MM.1S (cell line): ENCODE measurements around the gene SPACA9.

Source experiments
- DNase-seq: peaks from one replicate; pipeline ENCODE4 v3.0.0-alpha.2; 2015
- H2AFZ ChIP-seq: fragments of 300-600 bp; sonication (generic); 2 replicates; pipeline ENCODE4 v1.6.0; 2016; ENCODE audit warnings: antibody characterized with exemption, low read length
- H3F3A ChIP-seq: fragments of 300-600 bp; sonication (generic); 2 replicates; pipeline ENCODE4 v1.6.1; 2016; ENCODE audit warnings: mild to moderate bottlenecking, antibody characterized with exemption, low read length, moderate library complexity, mixed read lengths; ENCODE audit not compliant: insufficient read depth
- H3K27ac ChIP-seq: fragments of 300-600 bp; sonication (generic); 2 replicates; pipeline ENCODE4 v1.5.1; 2016; ENCODE audit warnings: mild to moderate bottlenecking, low read length
- H3K27me3 ChIP-seq: fragments of 300-600 bp; sonication (generic); replicated peaks from 2 replicates; pipeline ENCODE4 v1.6.0; 2016; ENCODE audit warnings: low read length; ENCODE audit not compliant: insufficient read depth
- H3K36me3 ChIP-seq: fragments of 300-600 bp; sonication (generic); replicated peaks from 2 replicates; pipeline ENCODE4 v1.6.1; 2016; ENCODE audit warnings: mild to moderate bottlenecking, low read length, mixed read lengths; ENCODE audit not compliant: insufficient read depth
- H3K4me1 ChIP-seq: fragments of 300-600 bp; sonication (generic); 2 replicates; pipeline ENCODE4 v1.6.1; 2016; ENCODE audit warnings: low read length, mixed read lengths
- H3K4me2 ChIP-seq: fragments of 300-600 bp; sonication (generic); 2 replicates; pipeline ENCODE4 v1.6.0; 2016; ENCODE audit warnings: low read depth, low read length
- H3K4me3 ChIP-seq: fragments of 300-600 bp; sonication (generic); 2 replicates; pipeline ENCODE4 v1.5.1; 2016; ENCODE audit warnings: low read length, mixed read lengths
- H3K79me2 ChIP-seq: fragments of 300-600 bp; sonication (generic); 2 replicates; pipeline ENCODE4 v1.6.1; 2016; ENCODE audit warnings: mixed run types, low read length, mixed read lengths
- H3K9ac ChIP-seq: fragments of 300-600 bp; sonication (generic); 2 replicates; pipeline ENCODE4 v1.6.1; 2016; ENCODE audit warnings: low read length, mixed read lengths
- H3K9me2 ChIP-seq: fragments of 300-600 bp; sonication (generic); replicated peaks from 2 replicates; pipeline ENCODE4 v1.6.1; 2016; ENCODE audit warnings: mild to moderate bottlenecking, low read length, mixed read lengths; ENCODE audit not compliant: insufficient read depth
- H3K9me3 ChIP-seq: fragments of 300-600 bp; sonication (generic); replicated peaks from 2 replicates; pipeline ENCODE4 v1.6.1; 2016; ENCODE audit warnings: mild to moderate bottlenecking, low read length, mixed read lengths; ENCODE audit not compliant: insufficient read depth
- H4K20me1 ChIP-seq: fragments of 300-600 bp; sonication (generic); 2 replicates; pipeline ENCODE4 v1.6.1; 2016; ENCODE audit warnings: mild to moderate bottlenecking, low read length, moderate library complexity, mixed read lengths; ENCODE audit not compliant: insufficient read depth
- EZH2 ChIP-seq: fragments of 300-600 bp; sonication (generic); optimal IDR thresholded peaks from 2 replicates; pipeline ENCODE3; 2017; ENCODE audit warnings: low read depth, mild to moderate bottlenecking, antibody characterized with exemption, low read length, mixed read lengths
- EZH2phosphoT487 ChIP-seq: fragments of 300-600 bp; sonication (generic); IDR thresholded peaks from 2 replicates; pipeline ENCODE4 v1.6.1; 2018; ENCODE audit warnings: antibody characterized with exemption, low read length
- TF ChIP-seq, protein P1 (sequence below): fragments of 300-600 bp; sonication (generic); IDR thresholded peaks from 2 replicates; pipeline ENCODE4 v1.5.1; 2016; ENCODE audit warnings: antibody characterized with exemption, low read length, mixed read lengths

The SPACA9 gene

DNA sequence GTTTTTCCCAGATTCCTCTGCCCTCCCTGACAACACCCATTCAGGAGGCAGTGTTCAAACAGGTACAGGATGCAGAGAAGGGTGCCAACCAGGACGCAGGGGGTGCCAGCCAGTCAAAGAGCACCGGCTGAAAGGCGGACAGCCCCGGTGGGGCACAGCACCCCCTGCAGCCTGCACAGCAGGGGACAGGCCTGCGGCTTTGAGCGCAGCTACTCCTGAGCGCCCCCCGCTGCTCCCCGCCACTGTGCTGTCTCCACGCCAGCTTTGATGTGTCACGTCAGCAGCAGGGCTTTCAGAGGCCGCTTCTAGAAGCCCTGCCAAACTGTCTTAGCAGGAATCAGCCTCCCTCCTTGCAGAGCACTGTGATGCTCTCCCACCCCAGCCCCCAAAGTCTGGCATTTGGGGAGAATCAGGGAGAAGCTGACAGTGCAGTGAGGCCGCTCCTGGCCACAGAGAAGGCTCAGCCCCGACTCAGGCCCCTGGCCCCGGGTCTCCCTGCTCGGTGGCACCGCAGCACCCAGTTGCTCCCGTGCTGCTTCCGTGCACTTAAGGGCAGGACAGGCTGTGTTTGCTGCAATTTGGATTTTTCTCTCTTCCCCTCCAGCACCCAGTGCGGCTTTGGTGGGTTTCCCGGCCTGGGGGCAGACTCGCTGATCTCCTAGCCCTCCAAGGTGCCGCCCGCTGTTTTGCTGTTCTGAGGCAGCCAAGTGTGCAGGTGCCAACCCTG lies 20.9 kb upstream of the SPACA9 start:
- H3K9me2 ChIP-seq: no peaks in the 10 kb centered on the region
- H2AFZ ChIP-seq: no peak overlapping the region
- no peaks in the 10 kb centered on the region for H3F3A ChIP-seq
- H3K9me3 ChIP-seq: no peaks in the 10 kb centered on the region
- TF ChIP-seq, protein P1, sequence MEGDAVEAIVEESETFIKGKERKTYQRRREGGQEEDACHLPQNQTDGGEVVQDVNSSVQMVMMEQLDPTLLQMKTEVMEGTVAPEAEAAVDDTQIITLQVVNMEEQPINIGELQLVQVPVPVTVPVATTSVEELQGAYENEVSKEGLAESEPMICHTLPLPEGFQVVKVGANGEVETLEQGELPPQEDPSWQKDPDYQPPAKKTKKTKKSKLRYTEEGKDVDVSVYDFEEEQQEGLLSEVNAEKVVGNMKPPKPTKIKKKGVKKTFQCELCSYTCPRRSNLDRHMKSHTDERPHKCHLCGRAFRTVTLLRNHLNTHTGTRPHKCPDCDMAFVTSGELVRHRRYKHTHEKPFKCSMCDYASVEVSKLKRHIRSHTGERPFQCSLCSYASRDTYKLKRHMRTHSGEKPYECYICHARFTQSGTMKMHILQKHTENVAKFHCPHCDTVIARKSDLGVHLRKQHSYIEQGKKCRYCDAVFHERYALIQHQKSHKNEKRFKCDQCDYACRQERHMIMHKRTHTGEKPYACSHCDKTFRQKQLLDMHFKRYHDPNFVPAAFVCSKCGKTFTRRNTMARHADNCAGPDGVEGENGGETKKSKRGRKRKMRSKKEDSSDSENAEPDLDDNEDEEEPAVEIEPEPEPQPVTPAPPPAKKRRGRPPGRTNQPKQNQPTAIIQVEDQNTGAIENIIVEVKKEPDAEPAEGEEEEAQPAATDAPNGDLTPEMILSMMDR: peak; percentile 19
- TF ChIP-seq EZH2: no peak
- no peak for TF ChIP-seq EZH2phosphoT487
- no peak for DNase-seq
- no peaks in the 10 kb centered on the region for H4K20me1 ChIP-seq
- no peak overlapping the region for H3K4me3 ChIP-seq
- no peaks in the 10 kb centered on the region for H3K4me1 ChIP-seq
- H3K79me2 ChIP-seq: no peaks in the 10 kb centered on the region
- H3K27me3 ChIP-seq: peaks cover 62% of the 10 kb centered on the region
- no peak overlapping the region for H3K27ac ChIP-seq
- no peaks in the 10 kb centered on the region for H3K36me3 ChIP-seq
- H3K4me2 ChIP-seq: no peak overlapping the region
- no peak overlapping the region for H3K9ac ChIP-seq

DNA sequence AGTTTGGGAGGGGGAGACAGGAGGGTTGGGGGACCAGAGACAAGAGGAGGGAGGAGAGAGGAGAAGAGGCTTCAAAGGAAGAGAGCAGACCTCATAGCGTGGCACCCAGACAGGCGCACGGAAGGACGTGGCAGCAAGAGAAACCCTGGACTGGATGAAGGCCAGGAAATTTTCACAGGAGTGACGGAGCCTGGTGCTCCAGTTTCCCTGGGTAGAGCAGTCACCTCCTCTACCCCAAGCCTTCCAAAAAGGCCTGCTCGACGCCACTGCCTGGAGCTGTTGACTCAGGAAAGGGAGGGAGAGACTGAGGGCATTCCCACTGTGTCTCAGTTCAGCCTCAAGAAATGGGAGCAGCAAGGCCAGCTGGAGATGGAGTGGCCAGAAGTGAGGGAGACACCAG lies 19.9 kb upstream of the SPACA9 start:
- TF ChIP-seq EZH2phosphoT487: no peak
- no peak for TF ChIP-seq EZH2
- Histone ChIP-seq H3K27ac (no peak overlapping the region), H3K9me2 (no peaks in the 10 kb centered on the region), H3K36me3 (no peaks in the 10 kb centered on the region), H3K4me3 (no peak overlapping the region), H3K9me3 (no peaks in the 10 kb centered on the region), H4K20me1 (no peaks in the 10 kb centered on the region), H3K27me3 (peaks cover 71% of the 10 kb centered on the region), H2AFZ (no peak overlapping the region), H3K4me2 (no peak overlapping the region), H3K4me1 (no peaks in the 10 kb centered on the region), H3K9ac (no peak overlapping the region), H3F3A (no peaks in the 10 kb centered on the region), H3K79me2 (no peaks in the 10 kb centered on the region)
- no peak for DNase-seq

DNA sequence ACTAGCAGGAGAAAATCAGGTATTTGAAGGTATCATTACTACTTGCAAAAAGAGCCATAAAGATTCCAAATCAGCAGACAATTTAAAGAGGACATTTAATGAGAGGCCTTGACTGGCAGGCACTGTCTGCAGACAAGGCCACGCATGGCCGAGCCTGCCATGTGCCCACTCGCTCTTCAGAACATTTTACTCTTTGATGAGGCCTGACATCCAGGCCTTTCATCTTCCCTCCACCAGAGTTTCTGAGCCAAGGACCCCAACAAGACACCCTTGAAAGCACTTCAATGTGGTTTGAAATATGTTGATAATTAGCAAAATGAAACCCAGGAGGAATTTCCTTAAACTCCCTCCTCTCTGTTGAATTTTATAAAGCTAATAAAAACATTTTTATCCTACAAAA lies 17.0 kb upstream of the SPACA9 start:
- Histone ChIP-seq H3K9me3 (no peaks in the 10 kb centered on the region), H3K9ac (no peak overlapping the region)

More for the DNA sequence above, 17.0 kb upstream of the SPACA9 start:
- Histone ChIP-seq H3K4me2 (no peak overlapping the region), H3K27ac (no peak overlapping the region), H3F3A (no peaks in the 10 kb centered on the region), H2AFZ (no peak overlapping the region), H3K36me3 (no peaks in the 10 kb centered on the region), H3K27me3 (peaks cover 75% of the 10 kb centered on the region), H3K79me2 (no peaks in the 10 kb centered on the region), H3K4me1 (no peaks in the 10 kb centered on the region), H3K4me3 (no peak overlapping the region), H3K9me2 (no peaks in the 10 kb centered on the region), H4K20me1 (no peaks in the 10 kb centered on the region)
- TF ChIP-seq EZH2 (no peak), EZH2phosphoT487 (no peak)
- TF ChIP-seq, protein P1: no peak
- DNase-seq: no peak
